Measurements from ENCODE around the gene ALOX5.
"Not testable (repeated sequence)": the region's sequence is repeated elsewhere in the genome, so short reads cannot be mapped to it uniquely, and the experiment has no call there.

The ALOX5 gene

DNA sequence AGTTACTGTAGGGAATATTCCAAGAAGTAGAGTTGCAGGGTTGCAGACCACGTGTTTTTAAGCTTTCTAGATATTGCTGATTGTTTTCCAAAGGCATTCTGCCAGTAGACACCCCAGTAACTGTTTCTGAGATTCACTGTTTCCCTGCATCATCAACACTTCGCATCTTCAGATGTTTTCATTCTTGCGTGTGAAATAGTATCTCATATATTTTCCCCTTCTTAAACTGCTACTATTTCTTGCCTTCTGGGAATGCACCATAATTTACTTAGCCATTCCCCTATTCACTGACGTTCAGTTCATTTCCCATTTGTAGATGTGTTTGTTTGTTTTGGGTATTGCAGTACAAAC is 30.7 kb downstream of the ALOX5 start:
- no peak for DNase-seq

DNA sequence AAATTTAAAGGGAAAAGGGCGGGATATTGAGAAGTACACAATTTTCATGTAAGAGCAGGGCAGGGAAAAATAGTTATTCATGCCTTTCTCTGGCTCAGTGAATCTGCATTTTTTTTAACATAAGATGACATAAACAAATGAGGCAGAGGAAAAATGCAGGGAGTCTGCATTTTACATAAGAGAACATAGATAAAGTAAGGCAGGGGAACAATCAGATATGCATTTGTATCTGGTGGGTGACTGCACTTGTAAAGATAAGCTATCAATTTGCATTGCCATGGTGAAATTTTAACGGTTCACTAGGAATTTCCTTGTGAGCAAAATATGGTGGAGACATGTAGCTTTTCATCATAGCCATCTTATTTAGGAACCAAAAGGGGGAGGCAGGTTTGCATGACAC is 33.5 kb downstream of the ALOX5 start:
- no peak for DNase-seq

- DNase-seq = no peak
Observed at GRCh38 chr10:45408421-45409319, 34.7 kb downstream of the ALOX5 start.

DNA sequence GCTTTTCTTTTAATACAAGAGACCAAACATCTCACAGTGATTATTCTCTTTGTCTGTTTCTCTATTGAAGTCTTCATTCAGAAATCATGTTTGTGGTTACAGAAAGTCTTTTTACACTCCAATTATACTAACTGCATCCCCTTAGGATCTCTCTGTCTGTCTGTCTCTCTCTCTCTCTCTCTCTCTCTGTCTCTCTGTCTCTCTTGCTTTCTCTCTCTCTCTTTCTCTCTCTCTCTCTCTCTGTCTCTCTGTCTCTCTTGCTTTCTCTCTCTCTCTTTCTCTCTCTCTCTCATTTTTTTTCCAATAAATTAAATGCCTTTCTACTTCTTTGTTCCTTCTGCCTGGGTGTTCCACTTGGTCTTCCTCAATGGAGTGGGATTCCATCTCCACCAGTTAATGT is 35.3 kb downstream of the ALOX5 start:
- DNase-seq = not testable (repeated sequence)

- DNase-seq = no peak
Observed at GRCh38 chr10:45409782-45410181, 35.8 kb downstream of the ALOX5 start.

GRCh38 chr10:45410489-45410806 is 36.4 kb downstream of the ALOX5 start:
- DNase-seq = no peak

DNA sequence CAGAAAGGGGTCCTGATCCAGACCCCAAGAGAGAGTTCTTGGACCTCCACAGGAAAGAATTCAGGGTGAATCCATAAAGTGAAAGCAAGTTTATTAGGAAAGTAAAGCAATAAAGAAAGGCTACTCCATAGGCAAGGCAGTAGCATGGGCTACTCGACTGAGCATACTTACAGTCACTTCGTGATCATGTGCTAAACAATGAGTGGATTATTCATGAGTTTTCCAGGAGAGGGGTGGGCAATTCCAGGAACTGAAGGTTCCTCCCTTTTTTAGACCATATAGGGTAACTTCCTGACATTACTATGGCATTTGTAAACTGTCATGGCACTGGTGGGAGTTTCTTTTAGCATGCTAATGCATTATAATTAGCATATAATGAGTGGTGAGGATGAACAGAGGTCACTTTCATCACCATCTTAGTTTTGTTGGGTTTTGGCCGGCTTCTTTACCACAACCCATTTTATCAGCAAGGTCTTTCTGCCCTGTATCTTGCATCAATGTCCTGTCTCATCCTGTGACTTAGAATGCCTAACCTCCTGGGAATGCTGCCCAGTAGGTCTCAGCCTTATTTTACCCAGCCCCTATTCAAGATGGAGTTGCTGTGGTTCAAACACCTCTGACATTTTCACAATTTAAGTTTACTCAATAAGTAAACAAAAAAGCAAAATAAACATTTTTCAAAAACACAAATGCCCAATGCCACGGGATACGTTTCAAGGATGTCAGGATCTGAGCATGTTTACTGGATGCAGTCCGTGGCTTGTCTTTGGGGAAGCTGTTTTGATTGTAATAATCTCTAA is 37.0 kb downstream of the ALOX5 start:
- no peak for DNase-seq

- no peak for DNase-seq
Observed at GRCh38 chr10:45411607-45411940, 37.6 kb downstream of the ALOX5 start.

DNA sequence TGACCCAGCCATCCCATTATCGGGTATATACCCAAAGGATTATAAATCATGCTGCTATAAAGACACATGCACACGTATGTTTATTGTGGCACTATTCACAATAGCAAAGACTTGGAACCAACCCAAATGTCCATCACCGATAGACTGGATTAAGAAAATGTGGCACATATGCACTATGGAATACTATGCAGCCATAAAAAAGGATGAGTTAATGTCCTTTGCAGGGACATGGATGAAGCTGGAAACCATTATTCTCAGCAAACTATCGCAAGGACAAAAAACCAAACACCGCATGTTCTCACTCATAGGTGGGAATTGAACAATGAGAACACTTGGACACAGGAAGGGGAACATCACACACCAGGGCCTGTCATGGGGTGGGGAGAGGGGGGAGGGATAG is 41.0 kb downstream of the ALOX5 start:
- DNase-seq = not testable (repeated sequence)

DNA sequence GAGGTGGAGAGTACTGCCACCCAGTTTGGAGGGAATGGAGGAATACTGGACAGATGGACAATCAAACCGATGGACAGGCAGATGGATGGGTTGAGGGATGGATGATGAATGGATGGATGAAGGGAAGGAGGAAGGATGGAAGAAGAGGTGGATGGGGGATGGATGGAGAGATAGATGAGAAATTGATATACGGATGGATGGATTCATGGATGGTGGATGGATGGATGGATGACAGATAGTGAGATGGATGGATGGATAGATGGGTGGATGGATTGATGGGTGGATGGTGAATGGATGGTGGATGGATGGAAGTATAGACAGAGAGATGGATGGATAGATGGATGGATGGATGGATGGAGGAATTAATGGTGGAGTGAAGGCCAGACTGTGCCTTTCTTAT is 42.6 kb downstream of the ALOX5 start:
- DNase-seq = no peak

DNA sequence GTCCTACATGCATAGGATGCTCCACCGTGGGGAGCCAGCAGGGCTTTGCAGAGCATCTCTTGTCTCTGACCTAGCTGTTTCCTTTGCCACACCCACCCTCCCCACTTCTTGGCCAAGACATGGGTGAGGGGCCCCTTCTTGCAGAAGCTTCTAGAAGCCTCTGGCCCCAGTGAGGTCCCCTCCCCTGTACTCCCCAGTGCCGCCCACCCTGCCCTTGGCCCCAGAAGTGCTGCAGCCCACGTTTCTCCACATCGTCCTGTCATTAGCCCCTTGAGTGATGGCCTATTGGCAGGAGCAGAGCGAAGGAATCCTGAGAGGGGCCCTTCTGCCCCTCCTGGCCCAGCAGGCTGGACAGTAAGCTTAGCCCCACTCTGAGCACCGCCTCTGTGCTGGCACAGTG is 43.7 kb downstream of the ALOX5 start:
- DNase-seq = no peak

- DNase-seq = no peak
Observed at GRCh38 chr10:45418417-45418848, 44.4 kb downstream of the ALOX5 start.

DNA sequence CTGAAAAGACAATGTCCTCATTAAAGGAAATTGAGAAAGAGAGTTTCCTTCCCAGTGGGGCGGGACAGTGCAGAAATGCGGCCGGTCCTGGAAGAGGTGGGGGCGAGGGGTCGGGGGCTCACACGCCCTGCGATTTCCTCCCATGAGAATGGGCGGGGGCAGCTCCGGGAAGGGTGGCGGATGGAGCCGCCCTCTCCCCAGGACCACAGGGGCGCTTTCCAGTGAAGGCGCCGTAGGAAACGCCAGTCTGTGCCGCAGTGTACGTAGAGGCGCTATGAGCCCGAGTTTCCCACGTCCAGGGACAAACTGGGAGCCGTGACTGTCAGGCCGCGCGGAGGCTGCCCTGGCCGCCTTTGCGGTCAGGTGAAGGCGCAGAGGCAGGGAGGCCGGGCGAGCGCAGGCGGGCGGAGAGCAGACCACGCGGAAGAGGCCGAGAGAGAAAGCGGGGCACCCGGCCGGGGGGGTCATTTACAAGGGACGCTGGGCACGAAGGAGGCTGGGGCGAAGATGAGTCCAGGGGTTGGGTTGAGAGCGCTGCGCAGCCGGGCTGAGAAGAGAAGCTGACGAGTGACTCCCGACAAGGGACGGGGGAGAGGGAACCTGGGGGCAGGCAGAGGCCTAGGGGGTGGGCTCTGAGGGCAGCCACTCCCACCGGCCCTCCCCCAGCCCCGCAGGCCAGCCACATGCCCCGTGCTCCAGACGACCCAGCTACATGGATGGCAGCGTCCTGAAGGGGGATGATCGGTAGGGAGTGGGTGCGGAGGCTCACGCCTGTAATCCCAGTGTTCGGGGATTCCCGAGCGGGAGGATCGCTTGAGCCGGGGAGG is 45.0 kb downstream of the ALOX5 start:
- peak in 39 of 56 donors; percentile 12 to 82 (median 52) for DNase-seq

GRCh38 chr10:45419676-45420025 is 45.6 kb downstream of the ALOX5 start:
- no peak for DNase-seq

GRCh38 chr10:45420453-45421192 is 46.6 kb downstream of the ALOX5 start:
- DNase-seq = peak in 32 of 56 donors; percentile 15 to 69 (median 36)

DNA sequence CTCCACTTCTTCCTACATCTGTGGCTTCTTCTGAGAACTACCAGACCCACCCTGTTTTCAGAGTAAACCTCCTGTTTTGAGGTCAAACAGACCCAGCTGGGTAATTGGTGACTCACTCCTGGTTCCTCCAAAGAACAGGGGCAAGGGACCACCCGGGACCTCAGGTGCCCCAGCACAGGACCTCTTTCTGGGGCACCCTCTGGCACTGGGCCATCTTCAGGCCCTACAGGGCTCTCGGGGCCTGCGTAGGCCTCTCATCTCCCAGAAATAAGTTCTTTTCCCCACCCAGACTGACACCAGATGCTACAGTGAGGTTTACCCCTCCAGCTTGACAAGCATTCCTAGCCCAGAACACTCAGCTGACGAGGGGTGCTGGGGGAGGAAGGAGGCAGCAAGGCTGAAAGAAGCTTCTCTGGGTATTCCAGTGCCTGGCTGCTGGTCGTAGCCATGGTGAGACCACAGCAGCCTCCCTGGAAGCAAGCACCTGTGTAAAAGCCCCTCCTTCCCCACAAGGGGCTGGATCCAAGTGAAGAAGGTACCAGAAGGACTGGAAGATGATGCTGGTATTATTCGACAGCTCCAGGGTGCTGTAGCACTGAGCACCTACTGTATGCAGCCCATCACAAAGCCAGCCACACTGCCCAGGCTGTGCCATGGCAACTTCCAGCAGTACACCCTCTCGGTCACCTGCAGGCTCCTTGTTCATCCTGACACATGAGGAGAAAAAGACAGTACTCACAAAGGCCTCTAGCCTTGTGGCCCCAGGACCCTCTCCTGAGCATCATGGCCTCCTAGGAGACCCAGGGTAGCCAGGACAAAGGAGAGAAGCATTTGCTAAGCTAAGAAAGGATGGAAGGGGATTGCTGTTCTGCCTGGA is 47.4 kb downstream of the ALOX5 start:
- no peak for DNase-seq

DNA sequence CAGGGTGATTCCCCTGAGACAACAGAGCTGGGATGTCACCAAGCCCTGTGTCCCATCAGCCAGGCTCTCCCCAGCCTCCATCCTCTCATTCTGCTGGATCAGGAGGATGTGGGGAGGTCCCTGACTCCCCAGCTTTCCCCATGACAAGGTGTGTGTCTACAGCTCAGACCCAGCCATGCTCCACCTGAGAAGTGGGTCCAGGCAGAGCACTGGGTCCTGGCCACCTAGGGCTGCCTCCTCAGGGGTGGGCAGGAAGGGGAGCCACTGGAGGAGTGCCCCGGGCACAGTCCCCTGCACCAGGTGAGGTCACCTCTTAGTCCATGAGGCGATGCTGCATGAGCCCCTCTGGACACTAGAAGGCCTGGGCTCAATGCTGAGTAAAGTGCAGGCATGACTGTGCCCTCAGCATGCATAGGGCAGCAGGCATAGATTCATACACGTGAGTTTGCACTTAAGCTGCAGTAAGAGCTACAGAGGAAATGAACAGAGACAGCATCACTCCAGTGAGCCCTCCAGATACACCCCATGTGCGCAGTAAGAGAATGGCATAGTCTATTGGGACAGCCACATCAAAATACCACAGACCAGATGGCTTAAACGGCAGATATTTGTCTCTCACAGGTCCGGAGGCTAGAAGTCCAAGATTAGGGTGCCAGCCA is 48.3 kb downstream of the ALOX5 start:
- DNase-seq = no peak

DNA sequence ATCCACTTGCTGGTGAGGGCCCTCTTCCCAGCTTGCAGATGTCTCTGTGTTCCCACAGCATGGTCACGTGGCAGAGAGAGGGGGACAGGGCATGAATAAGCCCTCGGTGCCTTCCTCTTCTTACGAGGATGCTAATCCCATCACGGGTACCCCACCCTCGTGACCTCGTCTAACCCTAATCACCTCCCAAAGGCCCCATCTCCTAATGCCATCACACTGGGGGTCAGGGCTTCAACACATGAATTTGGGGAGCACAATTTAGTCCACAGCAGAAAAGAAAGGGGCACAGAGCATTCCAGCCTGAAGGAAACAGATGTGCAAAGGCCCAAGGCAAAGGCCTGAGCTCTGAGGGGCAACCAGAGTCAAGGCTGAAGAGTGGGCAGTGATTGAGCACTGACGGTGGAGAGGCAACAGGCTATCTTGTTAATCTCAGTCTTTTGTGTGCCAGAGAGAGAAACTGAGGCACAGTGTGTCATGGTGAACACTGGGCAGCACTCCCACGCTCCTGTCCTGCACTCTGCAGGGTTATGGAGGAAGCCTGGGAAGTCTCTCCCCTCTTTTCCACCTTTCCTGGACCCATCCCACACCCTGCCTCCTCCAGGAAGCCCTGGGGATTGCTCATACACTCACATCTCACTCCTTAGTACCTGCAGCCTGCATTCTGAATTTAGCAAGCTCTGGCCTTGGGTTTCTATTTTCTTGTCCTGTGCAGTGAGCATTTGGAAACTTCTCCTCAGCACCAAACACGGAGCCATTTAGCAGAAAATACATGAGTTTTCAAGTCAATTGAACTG is 49.0 kb downstream of the ALOX5 start:
- DNase-seq = no peak

DNA sequence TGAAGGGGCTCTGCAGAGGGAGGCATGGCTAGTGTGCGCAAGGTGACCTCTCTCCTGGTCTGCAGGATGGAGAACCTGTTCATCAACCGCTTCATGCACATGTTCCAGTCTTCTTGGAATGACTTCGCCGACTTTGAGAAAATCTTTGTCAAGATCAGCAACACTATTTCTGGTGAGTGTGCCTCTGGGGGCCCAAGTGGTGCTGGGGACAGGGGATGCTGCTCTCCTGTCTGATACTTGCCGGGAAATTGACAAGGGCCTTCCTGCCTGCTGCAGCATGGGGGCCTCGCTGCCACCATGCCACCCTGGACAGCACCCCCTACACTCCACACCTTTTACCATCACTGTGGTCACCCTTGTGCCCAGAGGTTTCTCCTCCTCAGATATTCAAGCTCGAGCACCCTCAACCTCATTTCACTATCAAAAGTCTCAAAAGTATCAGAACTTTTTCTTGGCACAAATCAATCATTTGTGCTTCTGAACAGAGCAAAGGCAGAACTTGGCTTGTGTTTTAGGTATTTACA is 50.0 kb downstream of the ALOX5 start:
- no peak for DNase-seq
